Measurements from ENCODE around the gene FOXP3.

FOXP3 gene

DNA sequence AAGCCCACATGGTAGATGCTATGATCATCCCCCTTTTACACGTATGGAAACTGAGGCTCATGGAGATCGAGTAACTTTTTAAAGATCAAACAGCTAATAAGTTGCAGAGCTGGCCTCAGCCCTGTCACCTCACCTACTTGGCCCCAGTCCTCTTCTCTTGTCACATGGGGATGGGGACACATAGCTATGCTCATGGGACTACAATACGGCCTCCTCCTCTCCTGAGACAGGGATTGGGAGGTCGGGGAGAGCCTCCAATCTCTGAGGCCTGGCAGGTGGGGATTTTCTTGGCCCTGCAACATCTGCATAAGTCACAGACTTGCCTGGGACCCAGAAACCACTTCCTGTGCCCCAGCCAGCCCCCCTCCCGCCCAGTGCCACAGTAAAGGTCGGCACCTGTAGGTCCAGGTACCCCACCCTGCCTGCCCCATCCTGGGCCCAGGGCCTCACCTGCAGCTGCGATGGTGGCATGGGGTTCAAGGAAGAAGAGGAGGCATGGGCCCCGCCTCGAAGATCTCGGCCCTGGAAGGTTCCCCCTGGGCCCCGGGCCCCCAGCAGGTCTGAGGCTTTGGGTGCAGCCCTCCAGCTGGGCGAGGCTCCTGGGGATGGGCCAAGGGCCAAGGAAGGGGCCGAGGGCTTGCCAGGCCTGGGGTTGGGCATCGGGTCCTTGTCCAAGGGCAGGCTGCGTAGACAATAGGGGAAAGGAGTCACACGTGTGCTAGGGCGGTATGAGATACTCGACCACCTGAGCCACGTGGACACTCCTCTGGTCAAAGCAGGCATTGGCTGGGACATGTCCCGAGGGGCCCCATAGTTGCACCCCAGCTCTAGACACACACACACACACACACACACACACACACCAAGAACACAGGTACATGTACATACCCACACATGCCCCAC, 6.4 kb downstream of the FOXP3 start:
- no peak for DNase-seq (ENCODE audit: low read depth)
- no peak for TF ChIP-seq CTCF (IDR thresholded peaks at IDR 0.05; ENCODE audit: control insufficient read depth, extremely low read depth, insufficient read depth)
- H3K4me3 ChIP-seq (ENCODE audit: low read depth, low read length), result no peak overlapping the region

GRCh38 chrX:49257074-49257790, 7.3 kb downstream of the FOXP3 start:
- no peak for TF ChIP-seq CTCF (IDR thresholded peaks at IDR 0.05; ENCODE audit: control insufficient read depth, extremely low read depth, insufficient read depth)
- DNase-seq (ENCODE audit: low read depth), result no peak
- H3K4me3 ChIP-seq (ENCODE audit: low read depth, low read length), result no peak overlapping the region

- no peak overlapping the region for H3K4me3 ChIP-seq (ENCODE audit: low read depth, low read length)
- TF ChIP-seq CTCF (IDR thresholded peaks at IDR 0.05; ENCODE audit: control insufficient read depth, extremely low read depth, insufficient read depth), result no peak
- no peak for DNase-seq (ENCODE audit: low read depth)
Measured at GRCh38 chrX:49256268-49256995, 8.1 kb downstream of the FOXP3 start.

- no peak for TF ChIP-seq CTCF (IDR thresholded peaks at IDR 0.05; ENCODE audit: control insufficient read depth, extremely low read depth, insufficient read depth)
- DNase-seq (ENCODE audit: low read depth), result no peak
- H3K4me3 ChIP-seq (ENCODE audit: low read depth, low read length), result no peak overlapping the region
Measured at GRCh38 chrX:49254639-49255038, 9.9 kb downstream of the FOXP3 start.

DNA sequence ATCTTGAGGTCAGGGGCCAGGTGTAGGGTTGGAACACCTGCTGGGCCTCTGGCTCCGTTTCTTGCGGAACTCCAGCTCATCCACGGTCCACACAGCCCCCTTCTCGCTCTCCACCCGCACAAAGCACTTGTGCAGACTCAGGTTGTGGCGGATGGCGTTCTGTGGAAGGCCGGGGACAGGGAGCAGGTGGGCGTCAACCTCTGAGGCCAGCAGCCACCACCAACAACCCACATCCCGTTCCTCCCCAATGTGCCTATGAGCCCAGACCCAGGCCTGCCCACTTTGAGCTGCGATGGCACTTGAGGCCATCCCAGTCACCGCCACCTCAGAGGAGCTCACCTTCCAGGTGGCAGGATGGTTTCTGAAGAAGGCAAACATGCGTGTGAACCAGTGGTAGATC, 13.2 kb downstream of the FOXP3 start:
- H3K4me3 ChIP-seq (ENCODE audit: low read depth, low read length), result no peak overlapping the region
- DNase-seq (ENCODE audit: low read depth), result no peak
- no peak for TF ChIP-seq CTCF (IDR thresholded peaks at IDR 0.05; ENCODE audit: control insufficient read depth, extremely low read depth, insufficient read depth)

DNA sequence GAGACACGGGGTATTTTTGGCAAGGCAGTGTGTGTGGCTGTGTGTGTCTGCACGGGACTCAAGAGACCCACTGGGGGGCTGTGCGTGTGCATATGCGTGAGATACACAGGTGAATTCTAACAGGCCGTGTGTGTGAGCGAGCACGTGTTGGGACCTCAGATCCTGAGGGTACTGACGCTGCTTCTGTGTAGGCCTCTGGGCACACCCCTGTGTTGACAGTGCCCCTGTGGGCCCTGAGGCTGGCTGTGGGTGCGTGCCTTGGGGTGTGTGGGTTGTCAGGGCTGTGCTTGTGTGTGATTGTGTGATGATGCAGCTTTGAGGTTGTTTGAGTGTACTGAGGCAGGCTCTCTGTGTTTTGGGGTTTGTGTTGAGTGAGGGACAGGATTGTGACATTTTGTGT, 13.9 kb downstream of the FOXP3 start:
- no peak for DNase-seq (ENCODE audit: low read depth)
- no peak overlapping the region for H3K4me3 ChIP-seq (ENCODE audit: low read depth, low read length)
- TF ChIP-seq CTCF (IDR thresholded peaks at IDR 0.05; ENCODE audit: control insufficient read depth, extremely low read depth, insufficient read depth), result no peak
